Suppressor macrophage treated with lipopolysaccharide for 1 hour (primary cell): Measurements from ENCODE around the gene PDZD7.
"Not testable (repeated sequence)": the region's sequence is repeated elsewhere in the genome, so short reads cannot be mapped to it uniquely, and the experiment has no call there.

Source experiments
- DNase-seq, 3 donors: peaks; one replicate each; pipeline ENCODE4 v3.0.0-alpha.2; 2020 to 2022

The PDZD7 gene

GRCh38 chr10:101038484-101038883, 7.6 kb upstream of the PDZD7 start:
- no peak for DNase-seq

- no peak for DNase-seq
These were observed 5.8 kb upstream of the PDZD7 start for GRCh38 chr10:101036726-101037125.

DNA sequence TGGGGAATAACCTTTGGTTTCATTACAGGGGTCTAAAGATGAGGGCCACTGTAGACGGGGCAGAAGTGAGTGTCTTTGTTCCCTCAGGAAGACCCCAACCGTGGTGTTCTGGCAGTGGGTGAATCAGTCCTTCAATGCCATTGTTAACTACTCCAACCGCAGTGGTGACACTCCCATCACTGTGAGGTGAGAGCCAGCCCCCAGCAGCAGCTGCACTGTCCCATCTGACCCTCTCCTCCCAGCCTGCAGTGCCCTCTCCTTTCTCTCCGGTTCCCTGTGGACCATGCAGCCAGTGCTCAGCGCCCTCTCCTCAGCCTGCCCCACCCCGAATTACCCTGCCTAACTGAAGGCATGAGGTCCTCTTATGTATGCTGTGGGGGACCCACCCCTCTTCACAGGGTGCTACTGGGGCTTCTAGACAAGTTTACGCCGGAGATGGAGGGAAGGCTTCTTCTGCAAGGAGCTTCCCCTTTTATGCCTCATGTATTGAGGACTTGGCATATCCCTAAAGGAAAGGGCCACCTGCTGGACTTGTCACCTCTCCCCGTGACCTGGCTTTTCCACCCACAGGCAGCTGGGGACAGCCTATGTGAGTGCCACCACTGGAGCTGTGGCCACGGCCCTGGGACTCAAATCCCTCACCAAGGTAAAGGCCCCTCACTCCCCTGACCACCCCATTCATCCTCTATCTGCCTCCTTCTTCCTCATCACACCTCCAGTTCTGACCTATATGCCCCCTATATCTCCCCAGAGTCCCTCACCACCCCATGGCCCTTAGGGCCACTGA, 5.2 kb upstream of the PDZD7 start:
- DNase-seq: no peak

DNA sequence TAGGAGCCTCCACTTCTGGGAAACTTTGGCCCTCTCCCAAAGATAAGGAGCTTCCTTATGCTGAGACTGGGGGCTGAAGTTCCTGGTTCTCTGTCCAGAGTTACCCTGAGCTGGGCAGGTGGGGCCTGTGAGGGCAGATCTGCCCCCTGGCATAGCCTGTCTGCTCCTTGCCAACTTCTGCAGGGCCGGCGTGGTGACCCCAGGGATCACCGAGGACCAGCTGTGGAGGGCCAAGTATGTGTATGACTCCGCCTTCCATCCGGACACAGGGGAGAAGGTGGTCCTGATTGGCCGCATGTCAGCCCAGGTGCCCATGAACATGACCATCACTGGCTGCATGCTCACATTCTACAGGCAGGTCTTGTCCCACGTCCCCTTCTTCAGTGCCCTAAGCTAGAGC, 4.4 kb upstream of the PDZD7 start:
- no peak for DNase-seq

- DNase-seq: not testable (repeated sequence)
These were observed 3.5 kb upstream of the PDZD7 start for GRCh38 chr10:101034404-101034803.

GRCh38 chr10:101033276-101033675, 2.3 kb upstream of the PDZD7 start:
- no peak for DNase-seq

GRCh38 chr10:101032637-101033224, 1.8 kb upstream of the PDZD7 start:
- DNase-seq: peak; percentile 78 to 79 (median 78)

DNA sequence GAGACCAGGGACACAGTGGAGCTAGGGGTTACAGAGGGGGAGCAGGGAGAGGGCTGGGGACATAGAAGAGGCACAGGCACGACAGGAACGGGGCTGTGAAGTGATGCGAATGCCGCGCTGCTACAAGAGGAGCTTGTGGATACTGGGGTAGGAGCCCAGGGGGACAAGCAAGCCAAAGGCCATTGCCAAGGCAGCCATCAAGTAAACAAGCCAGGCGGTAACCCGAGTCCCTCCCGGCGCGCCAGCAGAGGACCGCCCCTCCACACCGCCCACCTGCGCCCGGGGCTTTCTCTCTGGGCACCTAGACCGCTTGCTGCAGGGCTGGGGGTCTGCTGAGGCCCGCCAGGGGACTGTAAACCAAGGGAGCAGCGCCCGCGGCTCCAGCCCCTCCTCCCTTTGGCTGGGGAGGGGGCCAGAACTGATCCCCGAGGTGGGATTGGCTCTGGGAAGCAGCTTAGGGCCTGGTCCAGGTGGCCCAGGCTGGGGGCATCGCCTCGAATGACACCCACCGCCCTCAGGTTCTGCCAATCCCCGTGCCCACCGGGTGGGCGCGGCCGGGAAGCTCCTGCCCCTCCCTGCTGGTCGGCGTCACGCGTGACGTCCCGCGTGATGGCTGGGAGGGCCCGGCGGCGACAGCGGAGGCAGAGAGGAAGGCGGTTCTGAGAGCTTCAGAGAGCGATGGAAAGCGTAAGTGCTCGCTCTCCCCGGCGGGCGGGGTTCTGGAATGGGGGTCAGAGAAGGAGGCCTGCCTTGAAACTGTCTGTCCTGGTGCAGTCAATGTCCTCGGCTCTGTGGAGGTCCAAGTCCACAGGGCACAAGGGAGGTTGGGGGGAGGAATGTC, 1.1 kb upstream of the PDZD7 start:
- DNase-seq: peak; percentile 86 to 93 (median 86)

- no peak for DNase-seq
These were observed 317 bp downstream of the PDZD7 start for GRCh38 chr10:101030496-101031127.

DNA sequence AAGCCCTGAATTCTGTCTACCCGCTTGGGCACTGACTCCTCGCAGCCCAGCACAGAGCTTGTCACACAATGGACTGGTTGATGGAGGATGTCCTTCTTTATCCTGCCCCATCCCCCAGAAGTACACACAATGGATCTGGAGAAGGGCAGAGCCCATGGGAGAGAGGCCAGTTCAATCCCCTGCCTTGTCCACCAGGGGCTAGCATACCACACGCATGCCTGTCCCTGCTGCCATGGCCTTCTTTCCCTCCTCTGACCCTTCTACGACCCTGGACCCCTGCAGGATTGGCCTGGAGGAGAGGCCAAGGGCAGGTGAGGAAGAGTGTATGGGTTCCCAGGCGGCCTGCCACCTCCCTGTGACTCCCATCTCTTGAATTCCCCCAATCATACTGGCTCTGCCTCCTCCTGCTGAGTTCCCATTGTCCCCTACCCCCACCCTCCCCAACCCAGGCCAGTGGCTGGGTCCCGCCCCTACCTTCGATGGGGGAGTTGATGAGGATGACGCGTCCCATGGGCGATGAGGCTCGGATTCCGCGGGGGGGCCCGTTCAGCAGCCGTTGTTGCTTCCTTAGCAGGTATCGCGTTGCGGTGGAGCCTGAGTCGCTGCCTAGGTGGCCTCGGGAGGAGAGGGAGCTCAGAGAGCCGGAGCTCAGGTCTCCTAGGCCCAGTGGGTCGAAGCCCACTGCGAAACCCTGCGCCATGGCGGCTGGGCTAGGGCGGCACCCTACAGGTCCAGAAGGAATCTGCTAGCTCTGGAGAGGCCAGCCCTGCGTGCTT, 1.2 kb downstream of the PDZD7 start:
- no peak for DNase-seq

DNA sequence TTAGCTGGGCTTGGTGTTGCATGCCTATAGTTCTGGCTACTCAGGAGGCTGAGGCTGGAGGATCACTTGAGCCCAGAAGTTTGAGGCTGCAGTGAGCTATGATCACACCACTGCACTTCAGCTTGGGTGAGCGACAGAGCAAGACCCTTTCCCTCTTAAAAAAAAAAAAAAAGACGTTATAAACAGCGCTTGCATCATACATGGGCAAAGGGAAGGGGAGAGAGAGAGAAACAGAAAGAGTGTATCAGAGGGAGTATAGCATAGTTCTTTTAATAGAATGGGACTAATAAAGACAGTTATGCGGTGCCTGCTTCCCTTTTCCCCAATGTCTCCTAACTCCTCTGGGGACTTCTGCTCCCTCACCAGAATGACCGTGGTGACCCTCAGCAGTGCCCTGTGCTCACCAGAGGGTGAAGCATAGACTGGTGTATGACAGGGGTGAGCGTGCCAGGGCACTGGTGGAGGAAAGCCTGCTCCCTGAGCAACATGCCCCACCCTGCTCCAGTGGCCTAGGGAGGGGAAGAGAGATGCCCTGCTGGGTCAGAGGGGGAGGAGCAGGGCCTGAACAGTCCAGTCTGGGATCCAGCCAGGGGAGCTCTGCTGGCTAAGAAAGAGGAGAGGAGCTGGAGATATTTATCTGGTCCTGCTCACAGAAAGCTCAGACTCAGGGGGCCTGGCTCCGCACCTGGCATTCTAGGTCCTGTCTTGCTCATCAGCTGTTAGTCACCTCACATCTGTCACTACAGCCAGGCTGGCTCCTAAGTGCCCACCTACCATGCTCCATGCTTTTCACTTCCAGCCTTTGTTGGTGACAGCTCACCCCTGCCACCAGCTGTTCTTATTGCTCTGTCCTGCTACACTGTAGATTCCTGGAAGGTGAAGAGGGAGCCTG, 2.2 kb downstream of the PDZD7 start:
- DNase-seq: peak; percentile 80 to 92 (median 87)

DNA sequence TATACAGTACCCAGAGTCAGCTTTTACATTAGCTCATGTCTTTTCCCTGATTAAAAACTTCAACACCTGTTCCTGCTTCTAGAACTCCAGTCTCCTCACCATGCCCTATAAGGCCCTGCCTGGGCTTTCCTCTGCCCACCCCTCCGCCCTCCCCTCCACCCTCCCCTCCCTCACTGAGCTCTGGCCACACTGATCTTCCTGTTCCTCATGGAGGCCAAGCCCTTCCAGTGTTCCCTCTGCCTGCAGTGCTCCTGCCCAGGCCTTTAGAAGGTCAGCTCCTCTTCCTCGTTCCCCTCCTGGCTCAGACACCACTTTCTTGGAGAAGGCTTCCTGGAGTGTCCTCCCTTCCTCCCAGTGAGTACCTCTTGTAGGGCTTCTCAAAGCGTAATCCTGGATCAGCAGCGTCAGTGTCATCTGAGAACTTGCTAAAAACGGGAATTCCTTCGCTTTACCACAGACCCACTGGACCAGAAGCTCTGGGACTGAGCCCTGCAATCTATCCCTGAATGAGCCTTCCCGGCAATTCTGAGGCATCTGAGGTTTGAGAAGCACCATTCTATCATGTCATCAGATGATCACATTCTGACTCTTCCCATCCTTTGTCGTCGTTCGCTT, 3.7 kb downstream of the PDZD7 start:
- DNase-seq: peak; percentile 67 to 83 (median 68)

- no peak for DNase-seq
These were observed 7.8 kb downstream of the PDZD7 start for GRCh38 chr10:101022967-101023705.

DNA sequence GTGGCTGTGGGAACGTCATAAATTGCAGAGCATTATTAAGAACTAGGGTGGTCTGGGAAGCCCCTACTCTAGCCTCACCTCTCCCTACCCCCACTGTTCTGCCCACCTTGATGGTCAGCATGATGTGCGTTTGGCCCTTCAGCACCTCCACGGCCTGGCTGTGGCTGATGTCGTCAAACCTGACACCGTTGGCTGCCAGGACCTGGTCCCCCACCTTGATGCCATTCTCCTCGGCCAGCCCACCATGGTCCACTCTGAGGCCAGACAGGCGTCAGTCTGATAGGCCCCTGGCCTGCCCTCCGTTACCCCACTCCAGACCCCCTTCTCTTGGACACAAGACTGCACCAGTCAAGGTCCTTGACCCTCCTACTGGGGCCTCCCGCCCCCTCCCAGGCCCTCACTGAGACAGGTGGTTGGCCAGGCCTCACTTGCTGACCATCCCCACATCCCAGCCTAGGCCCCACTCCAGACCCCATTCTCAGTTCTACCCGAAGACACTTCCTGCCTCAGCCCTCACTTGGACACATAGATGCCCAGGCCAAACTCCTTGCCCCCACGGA, 9.2 kb downstream of the PDZD7 start:
- DNase-seq: no peak

DNA sequence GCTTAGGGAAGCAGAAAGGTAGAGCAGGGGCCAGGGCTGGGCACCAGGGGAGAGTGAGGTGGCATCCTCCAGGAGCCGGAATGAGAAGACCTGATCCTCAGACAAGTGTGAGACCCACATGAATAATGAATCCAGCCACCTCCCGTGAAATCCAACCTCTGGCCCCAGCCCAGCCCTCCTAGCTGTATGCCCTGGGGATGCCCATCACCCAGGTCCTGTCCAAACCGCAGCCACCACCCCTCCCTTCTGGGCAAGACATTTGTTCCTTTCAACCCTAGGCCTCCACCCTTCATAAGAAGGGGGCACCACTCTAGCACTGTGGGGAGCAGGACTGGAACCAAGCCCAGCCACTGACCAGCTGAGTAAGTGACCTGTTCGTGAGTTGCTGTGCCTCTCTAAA, 9.7 kb downstream of the PDZD7 start:
- no peak for DNase-seq

- DNase-seq: peak; percentile 68 to 71 (median 70)
These were observed 10.4 kb downstream of the PDZD7 start for GRCh38 chr10:101020427-101021075.

DNA sequence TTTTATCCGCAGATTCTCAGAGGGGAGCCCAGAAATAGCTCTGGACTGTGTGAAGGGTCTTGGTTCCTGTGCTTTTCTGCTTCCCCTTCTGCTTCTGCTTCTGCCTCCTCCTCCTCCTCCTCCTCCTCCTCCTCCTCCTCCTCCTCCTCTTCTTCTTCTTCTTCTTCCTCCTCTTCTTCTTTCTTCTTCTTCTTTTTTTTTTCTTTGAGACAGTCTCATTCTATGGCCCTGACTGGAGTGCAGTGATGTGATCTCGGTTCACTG, 11.6 kb downstream of the PDZD7 start:
- DNase-seq: no peak

GRCh38 chr10:101018600-101019439, 12.1 kb downstream of the PDZD7 start:
- DNase-seq: peak; percentile 86 to 93 (median 87)
